ENCODE measurements around the gene FOXN3.

DNA sequence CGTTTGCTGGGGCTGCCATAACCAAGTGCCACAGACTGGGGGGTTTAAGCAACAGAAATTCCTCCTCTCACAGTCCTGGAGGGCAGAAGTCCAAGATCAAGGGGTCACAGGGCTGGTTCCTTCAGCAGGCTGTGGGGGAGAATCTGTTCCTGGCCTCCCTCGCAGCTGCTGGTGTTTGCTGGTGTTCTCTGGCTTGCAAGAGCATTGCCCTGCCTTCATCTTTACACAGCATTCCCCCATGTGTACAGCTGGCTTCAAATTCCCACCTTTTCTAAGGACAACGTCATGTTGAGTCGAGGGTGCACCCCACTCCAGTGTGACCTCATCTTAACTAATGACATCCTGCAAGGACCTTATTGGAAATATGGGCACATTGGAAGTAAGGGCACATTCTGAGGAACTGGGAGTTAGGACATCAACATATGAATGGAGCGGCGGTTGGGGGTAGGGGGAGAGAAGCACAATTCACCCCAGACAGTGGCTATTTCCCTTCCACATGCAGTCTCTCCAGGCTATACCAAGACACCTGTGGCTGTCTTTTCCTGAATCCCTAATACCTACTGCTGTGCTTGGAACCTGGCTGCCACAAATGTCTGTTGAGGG is 123.6 kb downstream of the FOXN3 start:
- TF ChIP-seq, protein P1, sequence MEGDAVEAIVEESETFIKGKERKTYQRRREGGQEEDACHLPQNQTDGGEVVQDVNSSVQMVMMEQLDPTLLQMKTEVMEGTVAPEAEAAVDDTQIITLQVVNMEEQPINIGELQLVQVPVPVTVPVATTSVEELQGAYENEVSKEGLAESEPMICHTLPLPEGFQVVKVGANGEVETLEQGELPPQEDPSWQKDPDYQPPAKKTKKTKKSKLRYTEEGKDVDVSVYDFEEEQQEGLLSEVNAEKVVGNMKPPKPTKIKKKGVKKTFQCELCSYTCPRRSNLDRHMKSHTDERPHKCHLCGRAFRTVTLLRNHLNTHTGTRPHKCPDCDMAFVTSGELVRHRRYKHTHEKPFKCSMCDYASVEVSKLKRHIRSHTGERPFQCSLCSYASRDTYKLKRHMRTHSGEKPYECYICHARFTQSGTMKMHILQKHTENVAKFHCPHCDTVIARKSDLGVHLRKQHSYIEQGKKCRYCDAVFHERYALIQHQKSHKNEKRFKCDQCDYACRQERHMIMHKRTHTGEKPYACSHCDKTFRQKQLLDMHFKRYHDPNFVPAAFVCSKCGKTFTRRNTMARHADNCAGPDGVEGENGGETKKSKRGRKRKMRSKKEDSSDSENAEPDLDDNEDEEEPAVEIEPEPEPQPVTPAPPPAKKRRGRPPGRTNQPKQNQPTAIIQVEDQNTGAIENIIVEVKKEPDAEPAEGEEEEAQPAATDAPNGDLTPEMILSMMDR (IDR thresholded peaks at IDR 0.05 in 4 of 5, conservative IDR thresholded peaks at IDR 0.05 in 1 of 5) = no peak
- no peak for TF ChIP-seq POLR2A (IDR thresholded peaks at IDR 0.05)

Data from gastrocnemius medialis (tissue), 4 donors.